GM21390 (cell line): Measurements from ENCODE around the gene TENT4B.

Source experiments
- ATAC-seq: cut with Tn5 transposase; IDR thresholded peaks from one replicate; pipeline ENCODE4 v1.9.1; 2021; ENCODE audit not compliant: unreplicated experiment

TENT4B gene

GRCh38 chr16:50252874-50253513, 99.9 kb downstream of the TENT4B start:
- ATAC-seq = no peak

GRCh38 chr16:50253514-50253910, 100.4 kb downstream of the TENT4B start:
- no peak for ATAC-seq

- no peak for ATAC-seq
These were observed 101.0 kb downstream of the TENT4B start for GRCh38 chr16:50254072-50254471.

GRCh38 chr16:50255538-50255937, 102.4 kb downstream of the TENT4B start:
- no peak for ATAC-seq

- ATAC-seq = no peak
These were observed 103.5 kb downstream of the TENT4B start for GRCh38 chr16:50256604-50257003.

- ATAC-seq = no peak
These were observed 104.8 kb downstream of the TENT4B start for GRCh38 chr16:50257876-50258275.

GRCh38 chr16:50259334-50260205, 106.5 kb downstream of the TENT4B start:
- no peak for ATAC-seq

- ATAC-seq = no peak
These were observed 107.4 kb downstream of the TENT4B start for GRCh38 chr16:50260206-50261159.

- no peak for ATAC-seq
These were observed 108.1 kb downstream of the TENT4B start for GRCh38 chr16:50261160-50261706.

- ATAC-seq = no peak
These were observed 108.7 kb downstream of the TENT4B start for GRCh38 chr16:50261707-50262235.

GRCh38 chr16:50263060-50263909, 110.2 kb downstream of the TENT4B start:
- ATAC-seq = no peak

GRCh38 chr16:50263940-50264929, 111.1 kb downstream of the TENT4B start:
- ATAC-seq = no peak

GRCh38 chr16:50265260-50265659, 112.2 kb downstream of the TENT4B start:
- no peak for ATAC-seq

GRCh38 chr16:50265716-50266336, 112.7 kb downstream of the TENT4B start:
- no peak for ATAC-seq

GRCh38 chr16:50266337-50267091, 113.4 kb downstream of the TENT4B start, which contains the start of gene ADCY7:
TSS of gene ADCY7 (plus strand) at chr16:50266551. CDS start at chr16:50288180, 21,629 bp downstream.
- ATAC-seq = peak; percentile 88

GRCh38 chr16:50267151-50267631, 114.1 kb downstream of the TENT4B start:
- ATAC-seq = no peak

GRCh38 chr16:50267651-50268050, 114.5 kb downstream of the TENT4B start:
- ATAC-seq = no peak
